Activated T-cell treated with anti-CD3 and anti-CD28 coated beads for 48 hours (primary cell): Measurements from ENCODE around the gene COL18A1.
"Not testable (repeated sequence)": the region's sequence is repeated elsewhere in the genome, so short reads cannot be mapped to it uniquely, and the experiment has no call there.

ENCODE experiments used
- DNase-seq: peaks from one replicate; pipeline ENCODE4 v3.0.0-alpha.2; 2020; ENCODE audit warnings: low read depth

Gene COL18A1

DNA sequence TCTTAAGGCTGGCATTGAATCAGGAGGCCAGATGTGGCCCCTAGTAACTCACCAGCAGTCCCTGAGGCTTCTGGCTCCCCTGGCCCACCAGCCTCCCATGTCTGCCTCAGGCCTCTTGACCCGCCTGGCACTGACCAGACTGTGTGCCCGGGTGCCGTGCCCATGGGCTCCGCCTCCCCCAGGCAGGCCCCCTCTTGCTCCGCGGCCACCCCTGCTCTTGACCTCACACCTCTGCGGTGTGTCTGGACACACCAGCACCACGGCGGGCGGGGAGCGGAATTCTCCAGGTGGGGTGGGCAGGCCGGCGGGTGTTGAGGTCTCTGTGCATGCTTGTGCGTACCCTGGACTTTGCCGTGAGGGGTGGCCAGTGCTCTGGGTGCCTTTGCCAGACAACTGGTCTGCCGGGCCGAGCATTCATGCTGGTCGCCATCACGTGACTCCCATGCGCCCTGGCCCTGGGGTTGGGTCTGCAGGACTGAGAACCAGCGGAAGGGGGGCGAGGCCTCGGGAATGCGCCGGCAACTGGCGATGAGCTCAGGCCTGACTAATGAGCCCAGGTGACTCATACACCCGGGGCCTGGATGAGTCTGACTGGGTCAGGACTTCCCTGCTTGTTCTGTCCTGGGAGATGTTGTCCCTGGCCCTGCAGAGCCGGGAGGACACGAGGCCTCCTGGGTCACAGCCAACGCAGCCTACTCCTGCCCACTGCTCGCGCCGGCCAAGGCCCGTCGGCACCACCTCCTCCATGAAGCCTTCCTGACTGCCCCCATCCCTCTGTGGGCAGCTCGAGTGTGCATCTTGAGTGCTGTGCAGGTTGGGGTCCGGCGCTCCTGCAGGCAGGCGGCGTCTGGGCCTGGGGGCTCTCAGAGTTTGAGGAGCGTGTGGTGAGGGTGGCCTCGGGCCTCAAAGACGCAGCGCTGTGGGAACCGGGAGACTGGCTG, 22.6 kb downstream of the COL18A1 start:
- DNase-seq = no peak

GRCh38 chr21:45428534-45428933, 23.6 kb downstream of the COL18A1 start:
- DNase-seq = no peak

DNA sequence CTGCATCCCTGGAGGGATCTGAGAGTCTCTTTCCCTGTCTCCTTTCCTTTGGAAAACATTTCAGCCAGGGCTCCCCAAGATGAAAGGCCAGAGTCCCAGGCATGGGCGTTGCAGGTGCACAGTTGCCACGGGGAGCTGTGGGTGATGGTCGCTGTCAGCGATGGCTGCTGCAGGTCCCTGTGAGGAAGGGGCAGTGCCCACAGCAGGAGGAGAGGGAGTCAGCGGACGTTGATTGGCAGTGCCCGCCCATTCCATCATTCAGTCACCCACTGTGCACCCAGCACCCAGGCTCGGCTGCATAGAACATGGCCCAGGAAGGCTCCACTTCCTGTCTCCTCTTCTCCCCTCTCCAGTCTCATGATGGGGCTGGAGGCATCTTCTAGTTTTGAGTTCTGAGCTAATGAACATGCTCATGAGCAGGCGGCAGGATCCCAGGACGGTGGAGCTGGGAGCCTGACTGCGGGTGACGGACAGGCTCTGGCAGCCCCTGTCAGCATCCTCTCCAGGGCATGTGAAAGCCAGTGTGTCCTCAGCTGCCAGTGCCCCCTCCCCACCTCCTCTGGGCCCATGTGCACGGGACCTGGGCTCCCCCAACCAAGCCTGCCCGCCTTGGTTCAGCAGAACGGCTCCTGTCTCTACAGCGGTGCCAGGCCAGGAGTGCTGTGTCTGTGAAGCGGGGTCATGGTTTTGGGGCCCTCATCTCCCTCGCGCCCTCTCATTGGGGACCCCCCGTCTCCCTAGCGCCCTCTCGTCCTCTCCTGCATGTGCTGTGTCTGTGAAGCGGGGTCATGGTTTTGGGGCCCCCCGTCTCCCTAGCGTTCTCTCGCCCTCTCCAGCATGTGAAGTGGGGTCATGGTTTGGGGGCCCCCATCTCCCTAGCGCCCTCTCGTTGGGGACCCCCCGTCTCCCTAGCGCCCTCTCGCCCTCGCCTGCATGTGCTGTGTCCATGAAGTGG, 24.5 kb downstream of the COL18A1 start:
- no peak for DNase-seq

DNA sequence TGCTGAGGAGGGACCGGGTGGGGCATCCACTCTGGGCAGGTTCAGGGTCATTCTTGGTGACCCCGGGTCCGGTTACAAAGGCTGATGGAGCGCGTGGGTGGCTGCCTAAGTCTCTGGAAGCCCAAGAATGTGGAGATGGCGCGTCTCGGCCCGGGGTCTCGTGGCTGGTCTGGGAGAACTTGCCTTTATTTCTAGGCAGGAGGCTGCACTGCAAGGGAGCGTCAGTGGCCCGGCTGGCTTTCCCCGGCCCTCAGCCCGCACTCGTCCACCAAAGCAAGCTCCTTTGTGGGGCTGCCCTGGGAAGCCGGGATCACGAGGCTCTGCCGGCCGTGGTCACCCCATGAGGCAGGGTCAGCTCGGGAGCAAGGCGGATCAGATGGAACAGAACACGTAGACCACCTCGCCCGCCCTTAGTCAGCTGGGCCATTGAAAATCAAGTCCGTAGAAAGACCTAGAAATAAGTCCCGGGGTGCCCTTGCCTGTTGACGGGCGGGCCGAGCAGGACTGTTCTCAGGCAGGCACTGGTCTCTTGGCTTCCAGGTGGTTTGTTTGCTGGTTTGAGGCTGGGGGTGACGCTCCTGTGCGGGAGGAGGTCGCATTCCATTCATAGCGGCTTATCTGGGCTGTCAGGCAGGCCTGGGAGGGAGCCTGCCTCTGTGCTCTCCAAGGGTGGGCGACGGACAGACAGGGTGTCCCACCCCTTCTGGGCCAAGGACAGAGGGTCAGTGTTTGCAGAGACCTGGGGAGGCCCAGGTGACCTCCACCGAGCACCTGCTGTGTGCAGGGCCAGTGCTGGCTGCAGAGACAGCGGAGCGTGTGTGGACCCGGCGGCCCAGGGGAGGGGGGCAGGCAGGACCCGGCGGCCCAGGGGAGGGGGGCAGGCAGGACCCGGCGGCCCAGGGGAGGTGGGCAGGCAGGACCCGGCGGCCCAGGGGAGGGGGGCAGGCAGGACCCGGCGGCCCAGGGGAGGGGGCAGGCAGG, 25.8 kb downstream of the COL18A1 start:
- DNase-seq = no peak

- DNase-seq = no peak
These were observed 27.0 kb downstream of the COL18A1 start for GRCh38 chr21:45431781-45432572.

DNA sequence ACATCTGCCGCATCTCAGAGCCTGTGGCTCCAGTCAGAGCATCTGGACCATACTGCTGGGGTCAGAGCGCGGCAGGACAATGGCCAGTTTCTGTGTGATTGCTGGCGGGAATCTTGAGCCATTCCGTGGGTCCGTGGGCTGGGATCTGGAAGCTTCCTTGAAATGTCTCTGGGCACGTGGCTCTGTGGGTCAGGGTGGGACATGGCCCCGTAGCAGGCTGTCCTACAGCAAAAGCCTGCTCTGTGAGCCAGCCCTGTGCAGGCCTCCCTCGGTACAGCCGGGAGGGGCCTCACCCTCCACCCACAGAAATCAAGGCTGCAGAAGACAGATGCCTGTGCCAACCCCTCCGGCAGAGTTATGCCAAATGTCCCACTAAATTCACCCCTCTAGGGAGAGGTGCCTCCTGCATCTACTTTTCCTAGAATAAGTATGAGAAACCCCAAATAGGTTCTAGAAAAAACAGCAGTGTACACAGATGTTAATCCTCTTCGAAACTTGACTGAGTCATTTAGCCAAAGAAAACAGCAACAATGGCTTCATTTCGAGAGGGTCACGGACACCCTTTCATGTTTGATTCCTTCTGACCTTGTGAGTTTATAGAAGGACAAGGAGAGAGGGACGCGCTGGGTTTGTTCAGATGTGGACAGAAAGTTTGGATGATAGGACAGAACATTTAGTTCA, 27.8 kb downstream of the COL18A1 start:
- DNase-seq = no peak

- no peak for DNase-seq
These were observed 28.3 kb downstream of the COL18A1 start for GRCh38 chr21:45433301-45433700.

GRCh38 chr21:45433911-45434644, 29.1 kb downstream of the COL18A1 start:
- DNase-seq = no peak

DNA sequence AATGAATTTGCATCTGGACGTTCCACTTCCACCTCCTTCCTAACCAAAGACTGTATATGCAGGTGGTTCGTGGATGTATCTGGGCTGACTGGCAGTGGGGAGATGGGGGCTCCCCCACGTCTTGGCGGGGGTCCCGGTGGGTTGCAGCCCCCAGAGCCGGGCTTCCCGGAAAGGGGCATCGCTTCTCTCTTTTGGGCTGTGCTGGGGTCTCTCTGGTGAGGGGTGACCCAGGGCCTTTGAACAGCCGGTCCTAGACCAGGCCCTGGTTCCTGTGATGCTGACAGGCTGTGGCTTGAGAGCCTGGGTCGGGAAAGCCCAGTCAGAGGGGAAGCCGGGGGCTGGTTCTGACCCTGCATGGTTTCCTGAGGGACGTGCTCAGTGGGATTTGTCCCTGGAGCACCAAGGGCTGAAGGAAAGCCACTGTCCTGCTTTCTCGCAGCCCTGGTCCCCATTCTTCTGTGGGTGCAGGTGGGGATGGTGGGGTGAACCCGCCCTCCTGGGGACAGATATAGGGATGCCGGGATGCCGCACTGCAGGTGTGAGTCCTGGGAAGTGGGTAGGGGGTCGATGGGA, 29.8 kb downstream of the COL18A1 start:
- no peak for DNase-seq

GRCh38 chr21:45435405-45435981, 30.5 kb downstream of the COL18A1 start:
- no peak for DNase-seq

DNA sequence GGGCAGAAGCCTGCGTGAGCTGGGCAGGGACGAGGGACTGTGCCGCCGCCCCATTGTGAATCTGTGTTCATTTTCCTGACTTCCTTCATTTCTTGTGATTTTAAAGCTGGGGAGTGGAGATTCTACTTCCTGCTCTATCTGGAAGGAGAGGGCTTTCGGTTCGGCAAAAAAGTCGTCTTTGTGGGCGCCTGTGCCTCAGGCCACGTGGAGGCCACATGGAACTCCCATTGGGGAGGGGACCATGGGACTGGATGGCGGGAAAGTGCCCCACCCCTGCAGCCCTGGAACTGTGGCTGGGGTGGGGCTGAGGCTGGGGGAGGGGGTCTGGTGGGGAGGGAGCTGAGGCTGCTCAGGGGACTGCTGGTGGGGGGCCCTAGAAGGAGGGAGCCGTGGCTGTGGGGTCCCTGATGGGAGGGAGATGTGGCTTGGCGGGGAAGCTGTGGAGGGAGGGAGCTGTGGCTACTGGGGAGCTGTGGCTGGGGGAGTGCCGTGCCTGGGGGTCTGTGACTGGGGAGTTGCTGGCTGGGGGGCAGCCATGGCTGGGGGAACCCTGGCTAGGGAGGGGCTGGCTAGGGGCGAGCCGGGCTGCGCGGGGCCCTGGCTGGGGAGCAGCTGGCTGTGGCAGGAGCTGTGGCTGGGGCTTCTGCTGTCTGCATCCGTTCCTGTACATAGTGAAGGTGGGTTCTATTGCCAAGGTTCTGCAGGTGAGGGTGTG, 31.5 kb downstream of the COL18A1 start:
- no peak for DNase-seq

- not testable (repeated sequence) for DNase-seq
These were observed 32.9 kb downstream of the COL18A1 start for GRCh38 chr21:45437844-45438243.

DNA sequence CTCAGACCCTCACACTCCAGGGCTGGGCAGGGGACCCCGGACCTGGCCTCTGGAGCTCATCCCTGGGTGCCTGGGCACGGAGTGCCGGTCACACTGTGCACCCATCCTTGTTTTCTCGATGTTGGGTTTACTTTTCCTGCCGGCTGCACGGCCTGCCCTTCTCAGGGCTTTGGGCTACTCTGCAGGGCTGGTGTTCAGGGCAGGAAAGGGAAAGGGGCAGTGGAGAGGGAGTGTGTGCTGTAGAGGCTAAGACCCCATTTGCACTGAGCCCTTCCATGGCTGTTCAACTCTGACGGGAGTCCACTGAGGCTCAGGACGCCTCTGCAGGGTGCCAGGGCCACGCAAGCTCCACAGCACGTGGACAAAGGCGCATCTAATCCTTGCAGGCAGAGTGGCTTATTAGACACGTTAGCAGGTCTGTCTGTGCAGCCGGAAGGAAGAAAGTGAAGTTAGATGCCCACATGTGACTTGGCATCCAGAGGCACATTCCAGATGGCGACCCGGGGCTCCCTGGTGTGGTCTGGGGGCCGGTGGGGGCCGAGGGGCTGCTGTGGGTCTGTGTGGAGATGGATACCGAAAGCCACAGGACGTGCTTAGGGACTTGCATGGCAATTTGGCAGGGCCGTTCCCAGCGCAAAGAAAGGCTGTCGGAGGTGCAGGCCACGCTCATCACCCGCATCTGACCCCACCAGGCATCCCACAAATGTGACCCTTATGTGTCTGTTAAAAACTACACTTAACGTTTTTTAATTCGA, 33.6 kb downstream of the COL18A1 start:
- no peak for DNase-seq

- DNase-seq = peak; percentile 82
These were observed 34.4 kb downstream of the COL18A1 start for GRCh38 chr21:45439161-45439872.

DNA sequence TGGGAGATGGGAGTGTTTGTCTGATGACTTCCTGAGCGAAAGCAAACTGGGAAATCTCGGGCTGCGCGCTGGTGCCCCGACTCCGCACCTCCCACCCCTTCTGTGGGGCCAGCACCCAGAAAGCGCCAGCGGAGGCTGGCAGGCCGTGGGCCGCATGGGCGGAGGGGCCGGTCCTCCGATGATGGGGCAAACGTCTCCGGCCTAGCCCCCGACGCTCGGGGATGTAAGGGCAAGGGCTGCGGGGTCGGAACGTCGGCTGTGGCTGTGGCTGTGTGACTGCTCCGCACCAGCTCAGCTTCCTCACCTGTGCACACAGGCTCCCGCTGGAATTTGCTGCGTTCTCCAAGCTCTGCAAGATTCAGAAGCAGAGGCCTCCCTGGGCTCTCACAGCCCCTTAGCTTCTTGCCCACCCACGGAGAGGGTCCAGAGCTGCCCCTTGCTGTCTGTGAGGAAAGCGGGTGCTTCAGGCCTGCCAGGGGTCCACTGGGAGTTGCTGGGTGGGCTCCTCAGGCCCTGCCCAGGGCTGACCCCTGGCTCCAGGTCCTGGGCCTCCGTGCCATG, 35.0 kb downstream of the COL18A1 start:
- DNase-seq = no peak

- DNase-seq = no peak
These were observed 35.9 kb downstream of the COL18A1 start for GRCh38 chr21:45440736-45441350.
